Measurements from ENCODE around the gene BBS12.

Gene BBS12

DNA sequence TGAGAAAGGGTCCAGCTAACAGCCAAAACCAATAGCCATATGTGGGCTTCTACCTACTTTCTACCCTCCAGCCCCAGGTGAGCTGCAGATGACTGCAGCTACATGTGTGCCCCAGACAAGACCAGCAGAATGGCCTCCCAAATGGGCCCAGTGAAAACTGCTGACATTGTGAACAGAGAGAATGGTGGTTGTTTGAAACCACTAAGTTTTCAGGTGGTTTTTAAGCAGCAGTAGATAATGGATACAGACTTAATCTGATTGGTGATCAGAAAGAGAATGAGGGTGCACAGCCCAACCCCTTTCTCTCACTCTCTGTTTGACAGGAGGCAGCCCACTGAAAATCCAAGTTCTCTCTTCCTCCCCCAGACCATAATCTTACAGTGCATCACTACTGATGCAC is 42.5 kb upstream of the BBS12 start:
- H4K91ac ChIP-seq (ENCODE audit: low read length) = no peak overlapping the region
- H3K4me3 ChIP-seq (ENCODE audit: insufficient read depth in 1 of 2, low read depth in 1 of 2, low read length in 2 of 2) = no peak overlapping the region
- H3K23ac ChIP-seq (ENCODE audit: low read length in 2 of 2) = no peak overlapping the region

DNA sequence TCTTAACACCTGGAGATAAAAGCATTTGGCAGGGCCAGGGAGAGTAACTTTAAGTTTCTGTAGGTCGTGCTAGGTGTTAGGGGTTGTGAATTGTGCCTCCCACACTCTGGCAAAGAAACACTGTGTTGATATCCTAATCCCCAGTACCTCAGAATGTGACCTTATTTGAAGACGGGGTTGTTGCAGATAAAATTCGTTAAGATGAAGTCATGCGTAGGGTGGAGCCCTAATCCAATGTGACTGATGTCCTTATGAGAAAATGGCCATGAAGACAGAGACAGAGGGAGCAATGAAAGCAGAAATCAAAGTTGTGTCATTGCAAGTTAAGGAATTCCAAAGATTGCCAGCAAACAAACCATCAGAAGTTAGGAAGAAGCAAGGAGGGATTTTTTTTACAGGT is 40.5 kb upstream of the BBS12 start:
- H3K4me1 ChIP-seq (ENCODE audit: control insufficient read depth, insufficient read depth, low read depth, low read length) = peaks cover 3% of the 10 kb centered on the region
- H2BK5ac ChIP-seq (ENCODE audit: low read depth, low read length, poor library complexity, severe bottlenecking) = no peak overlapping the region
- no peak overlapping the region for H3K14ac ChIP-seq (ENCODE audit: low read length in 2 of 2)
- no peak overlapping the region for H2BK15ac ChIP-seq (ENCODE audit: low read depth, poor library complexity, severe bottlenecking)
- H3K23ac ChIP-seq (ENCODE audit: low read length in 2 of 2) = no peak overlapping the region
- no peak overlapping the region for H3K18ac ChIP-seq (ENCODE audit: low read depth in 1 of 2, low read length in 2 of 2)
- no peak for DNase-seq
- no peak overlapping the region for H3K9ac ChIP-seq (ENCODE audit: low read length)
- no peak overlapping the region for H3K4me2 ChIP-seq (ENCODE audit: low read length, poor library complexity, severe bottlenecking)
- no peaks in the 10 kb centered on the region for H3K79me1 ChIP-seq (replicated peaks; ENCODE audit: low read length, poor library complexity, severe bottlenecking)
- H3K4ac ChIP-seq (ENCODE audit: low read depth in 1 of 2, low read length in 2 of 2) = no peak overlapping the region
- H2AFZ ChIP-seq (ENCODE audit: low read depth, low read length) = no peak overlapping the region
- H2AK5ac ChIP-seq (ENCODE audit: low read length, severe bottlenecking) = no peak overlapping the region
- no peak overlapping the region for H2BK120ac ChIP-seq (ENCODE audit: low read depth, low read length)
- H3K4me3 ChIP-seq (ENCODE audit: insufficient read depth in 1 of 2, low read depth in 1 of 2, low read length in 2 of 2) = no peak overlapping the region
- H3K9me3 ChIP-seq (ENCODE audit: control insufficient read depth, low read length) = no peaks in the 10 kb centered on the region
- no peaks in the 10 kb centered on the region for H3K27me3 ChIP-seq (ENCODE audit: control insufficient read depth in 1 of 2, insufficient read depth in 1 of 2, low read length in 2 of 2)
- no peak overlapping the region for H2BK12ac ChIP-seq (ENCODE audit: low read length in 2 of 2)
- H3K27ac ChIP-seq (ENCODE audit: low read length, poor library complexity, severe bottlenecking) = no peak overlapping the region
- no peak overlapping the region for H4K91ac ChIP-seq (ENCODE audit: low read length)
- H4K8ac ChIP-seq (ENCODE audit: low read length) = no peak overlapping the region
- 73% methylated on average over 4 of the region's 4 CpGs for WGBS
- H3K36me3 ChIP-seq (ENCODE audit: control insufficient read depth in 1 of 2, insufficient read depth in 2 of 2, low read depth in 1 of 2, low read length in 2 of 2) = no peaks in the 10 kb centered on the region

More for the DNA sequence above, 42.5 kb upstream of the BBS12 start:
- H4K8ac ChIP-seq (ENCODE audit: low read length) = no peak overlapping the region
- H3K14ac ChIP-seq (ENCODE audit: low read length in 2 of 2) = no peak overlapping the region
- H2BK15ac ChIP-seq (ENCODE audit: low read depth, poor library complexity, severe bottlenecking) = no peak overlapping the region
- H3K9ac ChIP-seq (ENCODE audit: low read length) = no peak overlapping the region
- H2AFZ ChIP-seq (ENCODE audit: low read depth, low read length) = no peak overlapping the region
- H3K79me1 ChIP-seq (replicated peaks; ENCODE audit: low read length, poor library complexity, severe bottlenecking) = no peaks in the 10 kb centered on the region
- H3K4me1 ChIP-seq (ENCODE audit: control insufficient read depth, insufficient read depth, low read depth, low read length) = peaks cover 3% of the 10 kb centered on the region
- DNase-seq = no peak
- H3K4me2 ChIP-seq (ENCODE audit: low read length, poor library complexity, severe bottlenecking) = no peak overlapping the region
- H3K36me3 ChIP-seq (ENCODE audit: control insufficient read depth in 1 of 2, insufficient read depth in 2 of 2, low read depth in 1 of 2, low read length in 2 of 2) = no peaks in the 10 kb centered on the region
- H3K4ac ChIP-seq (ENCODE audit: low read depth in 1 of 2, low read length in 2 of 2) = no peak overlapping the region
- no peak overlapping the region for H3K27ac ChIP-seq (ENCODE audit: low read length, poor library complexity, severe bottlenecking)
- H2BK12ac ChIP-seq (ENCODE audit: low read length in 2 of 2) = no peak overlapping the region
- no peaks in the 10 kb centered on the region for H3K9me3 ChIP-seq (ENCODE audit: control insufficient read depth, low read length)
- H2AK5ac ChIP-seq (ENCODE audit: low read length, severe bottlenecking) = no peak overlapping the region
- H2BK120ac ChIP-seq (ENCODE audit: low read depth, low read length) = no peak overlapping the region
- H3K27me3 ChIP-seq (ENCODE audit: control insufficient read depth in 1 of 2, insufficient read depth in 1 of 2, low read length in 2 of 2) = no peaks in the 10 kb centered on the region
- no peak overlapping the region for H3K18ac ChIP-seq (ENCODE audit: low read depth in 1 of 2, low read length in 2 of 2)
- H2BK5ac ChIP-seq (ENCODE audit: low read depth, low read length, poor library complexity, severe bottlenecking) = no peak overlapping the region

DNA sequence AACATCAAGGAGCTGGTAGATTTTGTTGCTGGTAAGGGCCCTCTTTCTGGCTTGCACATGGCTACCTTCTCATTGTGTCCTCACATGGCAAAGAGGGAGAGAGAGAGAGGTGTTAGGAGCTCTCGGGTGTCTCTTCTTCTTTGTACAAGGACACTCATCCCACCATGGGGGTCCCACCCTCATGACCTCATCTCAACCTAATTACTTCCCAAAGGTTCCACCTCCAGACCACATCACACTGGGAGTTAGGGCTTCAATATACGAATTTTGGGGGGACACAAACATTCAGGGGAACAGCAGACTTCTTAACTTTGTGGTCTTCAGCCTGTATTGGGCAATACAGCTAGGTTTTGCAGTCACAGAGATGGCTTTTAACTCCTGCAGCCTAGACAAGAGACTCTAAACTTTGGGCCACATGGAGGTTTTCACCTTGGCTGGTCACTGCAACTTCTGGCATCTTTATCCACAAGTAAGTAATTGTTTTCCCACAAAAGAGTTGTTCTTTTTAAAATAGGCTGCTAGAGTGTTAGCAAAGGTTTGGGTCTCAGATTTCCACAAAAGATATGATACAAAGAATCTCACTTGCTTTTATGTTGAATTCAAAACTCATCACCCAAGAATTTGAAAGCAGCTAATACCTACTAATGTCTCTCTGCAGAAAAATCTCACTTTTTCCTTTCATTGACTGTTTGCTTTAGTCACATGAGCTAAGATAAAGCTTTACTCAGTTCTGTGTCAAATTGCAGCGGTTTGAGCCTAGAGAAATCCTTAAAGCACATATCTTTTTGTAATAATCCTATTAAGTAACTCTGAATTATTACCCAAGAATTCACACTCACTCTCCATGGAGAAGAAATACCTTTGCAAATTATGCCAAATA is 39.6 kb upstream of the BBS12 start:
- peak overlapping the region; percentile 49 for H2AK5ac ChIP-seq (ENCODE audit: low read length, severe bottlenecking)
- no peak overlapping the region for H3K18ac ChIP-seq (ENCODE audit: low read depth in 1 of 2, low read length in 2 of 2)
- no peaks in the 10 kb centered on the region for H3K27me3 ChIP-seq (ENCODE audit: control insufficient read depth in 1 of 2, insufficient read depth in 1 of 2, low read length in 2 of 2)
- no peak overlapping the region for H2BK12ac ChIP-seq (ENCODE audit: low read length in 2 of 2)
- H3K9ac ChIP-seq (ENCODE audit: low read length) = no peak overlapping the region
- H3K36me3 ChIP-seq (ENCODE audit: control insufficient read depth in 1 of 2, insufficient read depth in 2 of 2, low read depth in 1 of 2, low read length in 2 of 2) = no peaks in the 10 kb centered on the region
- H3K23ac ChIP-seq (ENCODE audit: low read length in 2 of 2) = no peak overlapping the region
- no peak for DNase-seq
- no peak overlapping the region for H3K4me3 ChIP-seq (ENCODE audit: insufficient read depth in 1 of 2, low read depth in 1 of 2, low read length in 2 of 2)
- peaks cover 3% of the 10 kb centered on the region for H3K4me1 ChIP-seq (ENCODE audit: control insufficient read depth, insufficient read depth, low read depth, low read length)
- H3K14ac ChIP-seq (ENCODE audit: low read length in 2 of 2) = no peak overlapping the region
- no peaks in the 10 kb centered on the region for H3K9me3 ChIP-seq (ENCODE audit: control insufficient read depth, low read length)
- no peak overlapping the region for H2BK5ac ChIP-seq (ENCODE audit: low read depth, low read length, poor library complexity, severe bottlenecking)
- H3K4me2 ChIP-seq (ENCODE audit: low read length, poor library complexity, severe bottlenecking) = no peak overlapping the region
- no peak overlapping the region for H2AFZ ChIP-seq (ENCODE audit: low read depth, low read length)
- no peak overlapping the region for H4K8ac ChIP-seq (ENCODE audit: low read length)
- 62% methylated on average over 2 of the region's 3 CpGs for WGBS
- H3K4ac ChIP-seq (ENCODE audit: low read depth in 1 of 2, low read length in 2 of 2) = no peak overlapping the region
- H3K27ac ChIP-seq (ENCODE audit: low read length, poor library complexity, severe bottlenecking) = no peak overlapping the region
- H3K79me1 ChIP-seq (replicated peaks; ENCODE audit: low read length, poor library complexity, severe bottlenecking) = no peaks in the 10 kb centered on the region
- no peak overlapping the region for H2BK120ac ChIP-seq (ENCODE audit: low read depth, low read length)
- H2BK15ac ChIP-seq (ENCODE audit: low read depth, poor library complexity, severe bottlenecking) = no peak overlapping the region
- no peak overlapping the region for H4K91ac ChIP-seq (ENCODE audit: low read length)

DNA sequence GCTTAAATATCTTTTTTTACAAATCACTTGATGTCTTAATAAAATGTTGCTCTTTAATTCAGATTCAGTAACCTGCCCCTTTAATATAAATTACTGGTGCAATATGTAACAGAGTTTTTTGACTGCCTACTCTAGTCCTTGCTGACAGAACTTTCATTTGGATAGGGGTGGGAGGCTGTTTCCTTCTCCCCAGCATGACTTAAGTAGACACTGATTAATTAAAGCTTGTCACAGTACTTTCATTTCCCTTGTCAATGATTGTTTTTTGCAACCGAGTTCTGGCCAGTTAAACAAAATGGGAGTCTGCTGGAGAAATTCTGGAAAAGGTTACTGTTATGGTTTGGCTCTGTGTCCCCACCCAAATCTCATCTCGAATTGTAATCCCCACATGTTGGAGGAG is 37.3 kb upstream of the BBS12 start:
- H4K91ac ChIP-seq (ENCODE audit: low read length) = no peak overlapping the region
- no peak overlapping the region for H3K4me3 ChIP-seq (ENCODE audit: insufficient read depth in 1 of 2, low read depth in 1 of 2, low read length in 2 of 2)
- no peak overlapping the region for H3K4ac ChIP-seq (ENCODE audit: low read depth in 1 of 2, low read length in 2 of 2)
- no peak overlapping the region for H3K14ac ChIP-seq (ENCODE audit: low read length in 2 of 2)
- H2BK120ac ChIP-seq (ENCODE audit: low read depth, low read length) = no peak overlapping the region
- 100% methylated on average over 1 of the region's 2 CpGs for WGBS
- H3K79me1 ChIP-seq (replicated peaks; ENCODE audit: low read length, poor library complexity, severe bottlenecking) = no peaks in the 10 kb centered on the region
- no peak overlapping the region for H2AFZ ChIP-seq (ENCODE audit: low read depth, low read length)
- H4K8ac ChIP-seq (ENCODE audit: low read length) = no peak overlapping the region
- no peaks in the 10 kb centered on the region for H3K36me3 ChIP-seq (ENCODE audit: control insufficient read depth in 1 of 2, insufficient read depth in 2 of 2, low read depth in 1 of 2, low read length in 2 of 2)
- DNase-seq = no peak
- no peak overlapping the region for H3K4me2 ChIP-seq (ENCODE audit: low read length, poor library complexity, severe bottlenecking)
- no peak overlapping the region for H3K18ac ChIP-seq (ENCODE audit: low read depth in 1 of 2, low read length in 2 of 2)
- H3K4me1 ChIP-seq (ENCODE audit: control insufficient read depth, insufficient read depth, low read depth, low read length) = peaks cover 1% of the 10 kb centered on the region
- no peaks in the 10 kb centered on the region for H3K9me3 ChIP-seq (ENCODE audit: control insufficient read depth, low read length)
- H2BK5ac ChIP-seq (ENCODE audit: low read depth, low read length, poor library complexity, severe bottlenecking) = no peak overlapping the region
- H3K9ac ChIP-seq (ENCODE audit: low read length) = no peak overlapping the region
- no peak overlapping the region for H2AK5ac ChIP-seq (ENCODE audit: low read length, severe bottlenecking)
- H3K27me3 ChIP-seq (ENCODE audit: control insufficient read depth in 1 of 2, insufficient read depth in 1 of 2, low read length in 2 of 2) = no peaks in the 10 kb centered on the region
- H2BK12ac ChIP-seq (ENCODE audit: low read length in 2 of 2) = no peak overlapping the region
- no peak overlapping the region for H2BK15ac ChIP-seq (ENCODE audit: low read depth, poor library complexity, severe bottlenecking)
- no peak overlapping the region for H3K23ac ChIP-seq (ENCODE audit: low read length in 2 of 2)
- H3K27ac ChIP-seq (ENCODE audit: low read length, poor library complexity, severe bottlenecking) = no peak overlapping the region

Measured in mesenchymal stem cell (in vitro differentiated cells and primary cell).